HCT116 (cell line): Measurements from ENCODE around the gene NFATC1. TPM values are rescaled to one million over a fixed set of nuclear protein-coding genes. Genes with fewer than 3 reads are reported as not detected.

Experiments used
- ATAC-seq: fragments of 200-7000 bp; cut with Tn5 transposase; 2 replicates; pipeline ENCODE4 v1.9.1; 2020; ENCODE audit warnings: mild to moderate bottlenecking, moderate library complexity
- BruUV-seq: library from RNA; stranded (reverse); fragments of 400-500 nt; replicated peaks from 2 replicates; lab custom pipeline; 2021; lab: Mats Ljungman, UMichigan
- CTCF ChIA-PET: fragments of 300-600 bp; sonication (Branson Sonifier 250); formaldehyde crosslinking; loops from one replicate; lab custom pipeline; 2021; ENCODE audit warnings: antibody characterized with exemption; lab: Charles Lee
- POLR2A ChIA-PET: fragments of 300-600, 350-600 bp; sonication (Branson Sonifier 250); formaldehyde crosslinking; loops from one replicate; lab custom pipeline; 2021; ENCODE audit warnings: antibody characterized with exemption; lab: Charles Lee
- RAD21 ChIA-PET, 2 experiments: fragments of 300-600 bp; sonication (Branson Sonifier 250); formaldehyde crosslinking; loops; one replicate each; lab custom pipeline; 2023; ENCODE audit warnings: low total read pairs in 2 of 2; ENCODE audit not compliant: uncharacterized antibody in 2 of 2, unreplicated experiment in 2 of 2, low non-redundant PET in 1 of 2; lab: Charles Lee
- DNase-seq: peaks from one replicate; pipeline ENCODE4 v3.0.0-alpha.2; 2010; ENCODE audit warnings: low read depth, low spot score
- H2AFZ ChIP-seq: fragments of 200-600 bp; shearing (Covaris generic), sonication (generic); 2 replicates; pipeline ENCODE4 v1.6.1; 2017; ENCODE audit warnings: low read depth, mixed run types, mixed read lengths, antibody characterized with exemption, low read length; ENCODE audit not compliant: poor library complexity, severe bottlenecking
- H3K27ac ChIP-seq: 2 replicates; pipeline ENCODE4 v1.5.1; 2012; ENCODE audit warnings: low read depth, low read length
- H3K27me3 ChIP-seq: fragments of 200-600 bp; sonication (generic); 2 replicates; pipeline ENCODE4 v1.6.1; 2016; ENCODE audit warnings: mixed run types, low read length, mixed read lengths; ENCODE audit not compliant: insufficient read depth
- H3K36me3 ChIP-seq, 2 experiments: fragments of 200-500 bp in 1 of 2; fragments of 200-600 bp in 1 of 2; sonication (Bioruptor generic) in 1 of 2; sonication (generic) in 1 of 2; 2 replicates each; pipeline versions ENCODE4 v1.5.1 to v1.6.1; 2014 to 2016; ENCODE audit warnings: low read length in 2 of 2, inconsistent platforms in 1 of 2, mixed read lengths in 1 of 2, mixed run types in 1 of 2; ENCODE audit not compliant: insufficient read depth in 2 of 2, control insufficient read depth in 1 of 2
- H3K4me1 ChIP-seq, 2 experiments: fragments of 200-600 bp in 1 of 2; sonication (generic) in 1 of 2; 2 replicates each; pipeline versions ENCODE4 v1.5.1 to v1.6.1; 2012 to 2017; ENCODE audit warnings: low read length in 2 of 2, inconsistent platforms in 1 of 2, mild to moderate bottlenecking in 1 of 2, mixed read lengths in 1 of 2, mixed run types in 1 of 2, moderate library complexity in 1 of 2; ENCODE audit not compliant: insufficient read depth in 2 of 2, control insufficient read depth in 1 of 2
- H3K4me2 ChIP-seq: fragments of 200-600 bp; sonication (generic); 2 replicates; pipeline ENCODE4 v1.6.1; 2017; ENCODE audit warnings: mixed run types, low read length, mixed read lengths
- H3K4me3 ChIP-seq, 2 experiments: fragments of 200-600 bp in 1 of 2; sonication (generic) in 1 of 2; replicated peaks in 1 of 2; 2 replicates each; pipeline ENCODE4 v1.5.1; 2011 to 2016; ENCODE audit warnings: low read length in 2 of 2, control low read depth in 1 of 2, low read depth in 1 of 2, mild to moderate bottlenecking in 1 of 2, mixed read lengths in 1 of 2, mixed run types in 1 of 2
- H3K79me2 ChIP-seq: fragments of 200-600 bp; sonication (generic); 2 replicates; pipeline ENCODE4 v1.6.1; 2017; ENCODE audit warnings: mild to moderate bottlenecking, mixed run types, low read length, moderate library complexity, mixed read lengths; ENCODE audit not compliant: insufficient read depth
- H3K9ac ChIP-seq: fragments of 200-600 bp; sonication (generic); 2 replicates; pipeline ENCODE4 v1.6.1; 2016; ENCODE audit warnings: low read length, mixed read lengths
- H3K9me2 ChIP-seq: fragments of 200-600 bp; sonication (generic), shearing (Covaris generic); 2 replicates; pipeline ENCODE4 v1.6.1; 2017; ENCODE audit warnings: mixed run types, mild to moderate bottlenecking, moderate library complexity; ENCODE audit not compliant: insufficient read depth
- H3K9me3 ChIP-seq, 2 experiments: fragments of 200-500 bp in 1 of 2; fragments of 200-600 bp in 1 of 2; sonication (Bioruptor generic) in 1 of 2; sonication (generic) in 1 of 2; 2 replicates each; pipeline ENCODE4 v1.6.1; 2014 to 2017; ENCODE audit warnings: low read length in 2 of 2, mixed read lengths in 2 of 2, inconsistent platforms in 1 of 2, low read depth in 1 of 2, mild to moderate bottlenecking in 1 of 2, mixed run types in 1 of 2, moderate library complexity in 1 of 2; ENCODE audit not compliant: control insufficient read depth in 1 of 2, insufficient read depth in 1 of 2
- H4K20me1 ChIP-seq: fragments of 200-600 bp; sonication (generic), shearing (Covaris generic); 2 replicates; pipeline ENCODE4 v1.6.1; 2017; ENCODE audit warnings: mixed run types, mild to moderate bottlenecking, moderate library complexity; ENCODE audit not compliant: insufficient read depth
- EGR1 ChIP-seq: IDR thresholded peaks from 2 replicates; pipeline ENCODE4 v1.6.1; 2012; ENCODE audit warnings: low read depth
- EZH2 ChIP-seq: fragments of 200-600 bp; sonication (generic); IDR thresholded peaks from 2 replicates; pipeline ENCODE4 v1.6.1; 2017; ENCODE audit warnings: antibody characterized with exemption, mixed run types
- FOSL1 ChIP-seq: IDR thresholded peaks from 2 replicates; pipeline ENCODE4 v1.6.1; 2012; ENCODE audit warnings: low read depth
- SIN3A ChIP-seq: IDR thresholded peaks from 2 replicates; pipeline ENCODE4 v1.6.1; 2012; ENCODE audit warnings: low read depth
- SP1 ChIP-seq: IDR thresholded peaks from 2 replicates; pipeline ENCODE4 v1.6.1; 2012; ENCODE audit warnings: low read depth
- YY1 ChIP-seq: IDR thresholded peaks from 2 replicates; pipeline ENCODE4 v1.6.1; 2011; ENCODE audit warnings: low read length, low read depth, moderate library complexity, mild to moderate bottlenecking; ENCODE audit not compliant: insufficient replicate concordance; ENCODE audit errors: extremely low read depth
- ZNF274 ChIP-seq: fragments of 200-500 bp; sonication (Bioruptor generic); IDR thresholded peaks from 2 replicates; pipeline ENCODE4 v1.6.1; 2014; ENCODE audit warnings: mild to moderate bottlenecking, low read depth, low read length, inconsistent platforms
- intact Hi-C: fragments of 100-400 bp; cut with micrococcal nuclease; formaldehyde crosslinking; loops from 2 replicates; pipeline ENCODE4 v1.10.0; 2022
- total RNA-seq: library from RNA; stranded (reverse); gene quantifications from one replicate; pipeline ENCODE4 v1.2.1, GENCODE V29; 2021; ENCODE audit not compliant: unreplicated experiment

Gene NFATC1
- total RNA-seq, 1 experiment from 2014 or later, result 20.8 TPM

DNA sequence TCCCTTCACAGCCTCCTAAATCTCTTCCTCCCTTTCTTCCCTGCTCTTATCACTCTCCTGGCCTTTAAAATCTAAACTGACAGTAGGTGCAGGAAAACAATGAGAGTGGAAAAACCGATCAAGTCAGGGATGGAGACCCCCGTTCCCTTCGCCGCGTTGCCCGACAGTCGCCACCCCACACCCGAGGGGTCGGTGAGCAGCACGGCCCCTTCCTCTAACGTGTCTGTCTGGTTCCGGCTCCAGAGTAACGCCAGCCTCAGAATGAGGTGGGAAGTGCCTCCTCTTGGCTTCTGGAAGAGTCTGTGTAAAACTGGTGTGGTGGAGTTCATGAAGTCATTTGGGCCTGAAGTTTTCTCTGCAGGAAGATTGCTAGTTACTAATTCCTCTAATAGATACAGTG is 138.6 kb downstream of the NFATC1 start:
- Histone ChIP-seq H3K27ac (no peak overlapping the region), H2AFZ (no peak overlapping the region), H3K4me1 (no peaks in the 10 kb centered on the region), H3K4me2 (no peak overlapping the region), H3K4me3 (no peak overlapping the region), H4K20me1 (no peaks in the 10 kb centered on the region), H3K79me2 (no peaks in the 10 kb centered on the region), H3K36me3 (no peaks in the 10 kb centered on the region), H3K9me2 (no peaks in the 10 kb centered on the region), H3K27me3 (no peaks in the 10 kb centered on the region; the same call in 1 of the 2 replicates), H3K9me3 (no peaks in the 10 kb centered on the region), H3K9ac (no peak overlapping the region)
- ChIA-PET CTCF (no interaction called here), POLR2A (no interaction called here), RAD21 (no interaction called here)
- no peak for ATAC-seq
- intact Hi-C loops, result no loop called here
- TF ChIP-seq EGR1 (no peak), FOSL1 (no peak), SIN3A (no peak), EZH2 (no peak), ZNF274 (no peak), YY1 (no peak)
- BruUV-seq, result no TSS peak
- no peak for DNase-seq

DNA sequence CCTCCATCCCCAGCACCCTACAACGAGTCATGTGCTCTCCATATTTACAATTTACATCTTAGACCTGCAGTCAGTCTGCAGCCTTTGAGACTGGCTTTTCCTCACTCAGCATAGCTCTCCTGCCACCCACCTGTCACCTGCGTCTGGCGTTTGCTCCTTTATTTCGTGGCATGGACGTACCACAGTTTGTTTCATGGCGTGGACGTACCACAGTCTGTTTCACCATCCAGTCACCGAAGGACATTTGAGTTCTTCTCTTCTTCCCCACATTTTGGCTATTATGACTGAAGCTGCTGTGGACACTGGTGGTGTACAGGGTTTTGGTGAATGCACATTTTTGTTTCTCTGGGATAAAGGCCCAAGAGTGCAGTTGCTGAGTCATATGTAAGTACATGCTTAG is 142.0 kb downstream of the NFATC1 start:
- no TSS peak for BruUV-seq
- H3K4me3 ChIP-seq, result no peak overlapping the region
- no peak for TF ChIP-seq SP1
- peaks cover 10% of the 10 kb centered on the region; the same call in 1 of the 2 replicates for H3K27me3 ChIP-seq
- intact Hi-C loops, result no loop called here
- no peaks in the 10 kb centered on the region for H4K20me1 ChIP-seq
- RAD21 ChIA-PET, result no interaction called here
- H3K9me3 ChIP-seq, result no peaks in the 10 kb centered on the region
- DNase-seq (no peak), ATAC-seq (no peak)
- H3K9me2 ChIP-seq, result no peaks in the 10 kb centered on the region
- CTCF ChIA-PET, result no interaction called here
- H3K27ac ChIP-seq, result no peak overlapping the region
- no peak overlapping the region for H3K4me2 ChIP-seq
- no peak overlapping the region for H3K9ac ChIP-seq
- no peak overlapping the region for H2AFZ ChIP-seq
- H3K4me1 ChIP-seq, result no peaks in the 10 kb centered on the region
- H3K36me3 ChIP-seq, result no peaks in the 10 kb centered on the region
- H3K79me2 ChIP-seq, result no peaks in the 10 kb centered on the region
- POLR2A ChIA-PET, result no interaction called here
